Type B pancreatic cell (in vitro differentiated cells): ENCODE data around the gene PIK3R4. TPM values are rescaled to one million over a fixed set of nuclear protein-coding genes. Genes with fewer than 3 reads are reported as not detected.

ENCODE experiments used
- DNase-seq: peaks from one replicate; pipeline ENCODE4 v3.0.0; 2021; ENCODE audit warnings: mixed read lengths; ENCODE audit not compliant: unreplicated experiment; ENCODE audit errors: extremely low spot score
- H3K27ac Mint-ChIP-seq: 2 replicates; pipeline ENCODE4 v1.8.0; 2021; ENCODE audit warnings: mild to moderate bottlenecking, mixed read lengths
- H3K27me3 Mint-ChIP-seq: 2 replicates; pipeline ENCODE4 v1.8.0; 2021; ENCODE audit warnings: mixed read lengths
- H3K36me3 Mint-ChIP-seq: 2 replicates; pipeline ENCODE4 v1.8.0; 2021; ENCODE audit warnings: mixed read lengths
- H3K4me1 Mint-ChIP-seq: one replicate; pipeline ENCODE4 v1.8.0; 2021; ENCODE audit warnings: mixed read lengths; ENCODE audit not compliant: unreplicated experiment
- H3K4me3 Mint-ChIP-seq: 2 replicates; pipeline ENCODE4 v1.8.0; 2021; ENCODE audit warnings: mild to moderate bottlenecking, mixed read lengths
- H3K9me3 Mint-ChIP-seq: 2 replicates; pipeline ENCODE4 v1.8.0; 2021; ENCODE audit warnings: mixed read lengths
- total RNA-seq: library from RNA; stranded (reverse); gene quantifications from 2 replicates; pipeline ENCODE4 v1.2.1, GENCODE V29; 2021; ENCODE audit warnings: low replicate concordance
- TF ChIP-seq, protein P1 (sequence below): fragments of 200-600 bp; sonication (generic); conservative IDR thresholded peaks from 2 replicates; pipeline ENCODE4 v1.5.0; 2021; ENCODE audit warnings: antibody characterized with exemption, mild to moderate bottlenecking

Gene PIK3R4
- total RNA-seq, 1 donor from 2014 or later = 26.0 TPM

GRCh38 chr3:130786306-130786705 is 39.7 kb upstream of the PIK3R4 start:
- Mint-ChIP-seq H3K27ac (no peak overlapping the region), H3K27me3 (peaks cover 62% of the 10 kb centered on the region), H3K9me3 (no peaks in the 10 kb centered on the region), H3K4me3 (no peak overlapping the region), H3K36me3 (no peaks in the 10 kb centered on the region), H3K4me1 (no peaks in the 10 kb centered on the region)
- TF ChIP-seq, protein P1, sequence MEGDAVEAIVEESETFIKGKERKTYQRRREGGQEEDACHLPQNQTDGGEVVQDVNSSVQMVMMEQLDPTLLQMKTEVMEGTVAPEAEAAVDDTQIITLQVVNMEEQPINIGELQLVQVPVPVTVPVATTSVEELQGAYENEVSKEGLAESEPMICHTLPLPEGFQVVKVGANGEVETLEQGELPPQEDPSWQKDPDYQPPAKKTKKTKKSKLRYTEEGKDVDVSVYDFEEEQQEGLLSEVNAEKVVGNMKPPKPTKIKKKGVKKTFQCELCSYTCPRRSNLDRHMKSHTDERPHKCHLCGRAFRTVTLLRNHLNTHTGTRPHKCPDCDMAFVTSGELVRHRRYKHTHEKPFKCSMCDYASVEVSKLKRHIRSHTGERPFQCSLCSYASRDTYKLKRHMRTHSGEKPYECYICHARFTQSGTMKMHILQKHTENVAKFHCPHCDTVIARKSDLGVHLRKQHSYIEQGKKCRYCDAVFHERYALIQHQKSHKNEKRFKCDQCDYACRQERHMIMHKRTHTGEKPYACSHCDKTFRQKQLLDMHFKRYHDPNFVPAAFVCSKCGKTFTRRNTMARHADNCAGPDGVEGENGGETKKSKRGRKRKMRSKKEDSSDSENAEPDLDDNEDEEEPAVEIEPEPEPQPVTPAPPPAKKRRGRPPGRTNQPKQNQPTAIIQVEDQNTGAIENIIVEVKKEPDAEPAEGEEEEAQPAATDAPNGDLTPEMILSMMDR = no peak
- DNase-seq = no peak

GRCh38 chr3:130783629-130784028 is 37.0 kb upstream of the PIK3R4 start:
- no peaks in the 10 kb centered on the region for H3K4me1 Mint-ChIP-seq
- TF ChIP-seq, protein P1 = no peak

DNA sequence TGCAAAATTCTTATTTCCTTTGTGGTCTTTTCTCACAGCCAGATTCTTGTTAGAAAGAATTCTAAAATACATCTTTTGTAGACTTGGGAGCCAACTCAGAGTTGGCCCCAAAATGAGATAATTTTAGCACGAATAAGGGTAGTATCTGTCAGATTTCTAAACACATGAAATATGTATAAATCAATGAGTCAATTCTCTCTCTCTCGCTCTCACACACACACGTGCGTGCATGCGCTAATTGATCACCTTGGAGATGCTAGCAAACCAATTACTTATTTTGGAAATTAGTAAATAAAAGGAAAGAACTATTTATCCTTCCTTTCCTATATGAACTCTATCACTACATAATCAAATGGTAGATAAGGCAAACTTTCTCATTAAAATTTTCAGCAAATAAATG is 32.9 kb upstream of the PIK3R4 start:
- H3K9me3 Mint-ChIP-seq = no peaks in the 10 kb centered on the region
- H3K4me1 Mint-ChIP-seq = no peaks in the 10 kb centered on the region
- TF ChIP-seq, protein P1 = no peak
- H3K36me3 Mint-ChIP-seq = no peaks in the 10 kb centered on the region
- no peak overlapping the region for H3K27ac Mint-ChIP-seq
- no peak for DNase-seq
- H3K27me3 Mint-ChIP-seq = peaks cover 32% of the 10 kb centered on the region
- no peak overlapping the region for H3K4me3 Mint-ChIP-seq

More at GRCh38 chr3:130783629-130784028, 37.0 kb upstream of the PIK3R4 start:
- no peak for DNase-seq
- no peak overlapping the region for H3K4me3 Mint-ChIP-seq
- H3K9me3 Mint-ChIP-seq = no peaks in the 10 kb centered on the region
- no peaks in the 10 kb centered on the region for H3K36me3 Mint-ChIP-seq
- H3K27me3 Mint-ChIP-seq = peaks cover 46% of the 10 kb centered on the region
- H3K27ac Mint-ChIP-seq = no peak overlapping the region

DNA sequence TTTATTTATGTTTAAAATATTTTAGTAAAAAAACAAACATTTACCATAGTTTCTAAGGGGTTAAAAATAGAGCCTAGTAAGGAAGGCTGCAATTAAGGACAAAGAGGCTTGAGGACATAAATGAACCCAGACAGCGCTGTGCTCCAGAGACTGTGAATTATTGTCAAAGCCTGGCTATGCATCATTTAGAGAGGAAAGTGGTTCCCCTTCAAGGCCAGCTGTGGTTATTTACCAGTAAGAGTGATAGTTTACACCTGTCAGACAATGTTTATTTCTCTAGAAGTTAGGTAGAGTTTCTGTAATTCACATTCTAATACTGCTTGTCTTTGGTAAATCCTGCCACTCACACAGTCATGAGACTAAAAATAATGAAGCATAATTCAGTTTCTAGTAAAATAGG is 32.4 kb upstream of the PIK3R4 start:
- no peak for DNase-seq
- Mint-ChIP-seq H3K36me3 (no peaks in the 10 kb centered on the region), H3K4me1 (no peaks in the 10 kb centered on the region), H3K4me3 (no peak overlapping the region), H3K9me3 (no peaks in the 10 kb centered on the region), H3K27ac (no peak overlapping the region), H3K27me3 (peaks cover 35% of the 10 kb centered on the region)
- TF ChIP-seq, protein P1 = no peak

DNA sequence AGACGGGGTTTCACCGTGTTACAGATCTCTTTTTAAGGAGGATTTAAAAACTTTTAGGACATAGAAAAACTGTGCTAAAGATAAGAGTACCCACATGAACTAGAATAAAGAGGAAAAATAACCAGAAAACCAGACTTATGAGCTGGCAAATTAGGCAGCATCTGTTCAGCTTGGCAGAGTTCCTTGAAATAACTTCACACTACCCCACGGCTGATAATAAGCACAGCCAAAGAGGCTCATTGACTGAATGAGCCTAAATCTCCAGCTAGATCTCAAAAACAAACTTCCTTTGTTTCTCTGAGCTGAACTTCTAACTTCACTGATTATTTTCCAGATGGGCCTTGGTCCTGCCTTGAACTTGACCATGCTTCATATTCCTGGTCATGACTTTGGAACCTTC is 26.7 kb upstream of the PIK3R4 start:
- no peaks in the 10 kb centered on the region for H3K36me3 Mint-ChIP-seq
- H3K4me1 Mint-ChIP-seq = no peaks in the 10 kb centered on the region
- no peak overlapping the region for H3K27ac Mint-ChIP-seq
- H3K9me3 Mint-ChIP-seq = peaks cover 1% of the 10 kb centered on the region
- TF ChIP-seq, protein P1 = no peak
- H3K27me3 Mint-ChIP-seq = peaks cover 66% of the 10 kb centered on the region
- DNase-seq = no peak
- no peak overlapping the region for H3K4me3 Mint-ChIP-seq

GRCh38 chr3:130772129-130772528 is 25.5 kb upstream of the PIK3R4 start:
- no peak overlapping the region for H3K27ac Mint-ChIP-seq
- H3K9me3 Mint-ChIP-seq = peaks cover 3% of the 10 kb centered on the region
- no peaks in the 10 kb centered on the region for H3K36me3 Mint-ChIP-seq
- H3K4me3 Mint-ChIP-seq = no peak overlapping the region
- no peak for DNase-seq
- TF ChIP-seq, protein P1 = no peak
- no peaks in the 10 kb centered on the region for H3K4me1 Mint-ChIP-seq
- H3K27me3 Mint-ChIP-seq = peaks cover 72% of the 10 kb centered on the region
